ACHN (cell line): ENCODE results near the gene FKBP10.
"Not testable (repeated sequence)": the region's sequence is repeated elsewhere in the genome, so short reads cannot be mapped to it uniquely, and the experiment has no call there.

Experiments used
- DNase-seq: peaks from one replicate; pipeline ENCODE4 v3.0.0-alpha.2; 2015
- in situ Hi-C: cut with HindIII; loops from 2 replicates; pipeline ENCODE4 v1.10.0; 2017; ENCODE audit warnings: low sequenced_read_pairs, low pct_ligation_motif_present, low pct_unique_long_range_greater_than_20kb

FKBP10 gene, protein sequence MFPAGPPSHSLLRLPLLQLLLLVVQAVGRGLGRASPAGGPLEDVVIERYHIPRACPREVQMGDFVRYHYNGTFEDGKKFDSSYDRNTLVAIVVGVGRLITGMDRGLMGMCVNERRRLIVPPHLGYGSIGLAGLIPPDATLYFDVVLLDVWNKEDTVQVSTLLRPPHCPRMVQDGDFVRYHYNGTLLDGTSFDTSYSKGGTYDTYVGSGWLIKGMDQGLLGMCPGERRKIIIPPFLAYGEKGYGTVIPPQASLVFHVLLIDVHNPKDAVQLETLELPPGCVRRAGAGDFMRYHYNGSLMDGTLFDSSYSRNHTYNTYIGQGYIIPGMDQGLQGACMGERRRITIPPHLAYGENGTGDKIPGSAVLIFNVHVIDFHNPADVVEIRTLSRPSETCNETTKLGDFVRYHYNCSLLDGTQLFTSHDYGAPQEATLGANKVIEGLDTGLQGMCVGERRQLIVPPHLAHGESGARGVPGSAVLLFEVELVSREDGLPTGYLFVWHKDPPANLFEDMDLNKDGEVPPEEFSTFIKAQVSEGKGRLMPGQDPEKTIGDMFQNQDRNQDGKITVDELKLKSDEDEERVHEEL

DNA sequence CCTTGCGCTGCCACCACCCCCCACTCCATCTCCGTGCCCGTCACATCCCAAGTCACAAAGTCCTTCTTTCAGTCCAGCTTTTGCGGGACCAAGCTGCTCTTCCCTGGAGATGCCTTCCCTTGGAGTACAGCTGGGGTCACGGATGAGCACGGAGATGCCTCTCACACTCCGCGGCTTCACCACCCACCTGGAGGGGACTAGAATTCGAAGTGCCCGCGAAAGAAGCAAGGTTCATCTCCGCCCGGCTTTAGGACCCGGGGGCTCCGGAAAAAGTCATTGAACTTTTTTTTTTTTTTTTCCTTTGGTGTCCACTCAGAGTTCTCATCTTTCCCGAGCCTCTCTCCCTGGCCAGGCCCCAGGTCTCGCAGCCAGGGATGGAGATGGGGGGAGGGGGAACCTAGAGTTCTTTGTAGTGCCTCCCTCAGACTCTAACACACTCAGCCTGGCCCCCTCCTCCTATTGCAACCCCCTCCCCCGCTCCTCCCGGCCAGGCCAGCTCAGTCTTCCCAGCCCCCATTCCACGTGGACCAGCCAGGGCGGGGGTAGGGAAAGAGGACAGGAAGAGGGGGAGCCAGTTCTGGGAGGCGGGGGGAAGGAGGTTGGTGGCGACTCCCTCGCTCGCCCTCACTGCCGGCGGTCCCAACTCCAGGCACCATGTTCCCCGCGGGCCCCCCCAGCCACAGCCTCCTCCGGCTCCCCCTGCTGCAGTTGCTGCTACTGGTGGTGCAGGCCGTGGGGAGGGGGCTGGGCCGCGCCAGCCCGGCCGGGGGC lies at the start of gene FKBP10:
FKBP10 (plus strand) TSS at position 624 of the 771 bp plus-strand sequence; CDS start at position 655, 31 bp downstream.
- in situ Hi-C loops: no loop called here
- DNase-seq: peak; percentile 89

DNA sequence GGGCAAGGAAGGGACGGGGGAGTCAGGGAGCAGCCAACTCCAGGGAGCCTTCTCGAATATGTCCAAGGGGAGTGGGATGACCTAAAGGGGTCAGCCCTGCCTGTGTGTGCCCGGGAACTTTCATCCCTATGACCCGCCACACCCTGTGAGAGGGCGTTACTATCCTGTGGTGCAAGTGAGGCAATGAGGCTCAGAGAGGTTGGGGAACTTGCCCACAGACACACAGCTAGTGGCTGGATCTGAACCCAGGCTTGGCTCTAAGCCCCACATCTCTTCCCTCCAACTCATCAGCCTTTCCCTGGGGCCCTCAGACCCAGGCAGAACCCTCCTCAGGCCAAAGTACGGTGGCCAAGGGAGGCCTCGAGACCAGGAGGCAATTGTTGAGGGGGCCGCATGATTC lies 49.5 kb upstream of the FKBP10 start:
- DNase-seq: no peak
- in situ Hi-C loops: no loop called here

- in situ Hi-C loops: no loop called here
- no peak for DNase-seq
Observed at GRCh38 chr17:41766135-41766534, 46.7 kb upstream of the FKBP10 start.

DNA sequence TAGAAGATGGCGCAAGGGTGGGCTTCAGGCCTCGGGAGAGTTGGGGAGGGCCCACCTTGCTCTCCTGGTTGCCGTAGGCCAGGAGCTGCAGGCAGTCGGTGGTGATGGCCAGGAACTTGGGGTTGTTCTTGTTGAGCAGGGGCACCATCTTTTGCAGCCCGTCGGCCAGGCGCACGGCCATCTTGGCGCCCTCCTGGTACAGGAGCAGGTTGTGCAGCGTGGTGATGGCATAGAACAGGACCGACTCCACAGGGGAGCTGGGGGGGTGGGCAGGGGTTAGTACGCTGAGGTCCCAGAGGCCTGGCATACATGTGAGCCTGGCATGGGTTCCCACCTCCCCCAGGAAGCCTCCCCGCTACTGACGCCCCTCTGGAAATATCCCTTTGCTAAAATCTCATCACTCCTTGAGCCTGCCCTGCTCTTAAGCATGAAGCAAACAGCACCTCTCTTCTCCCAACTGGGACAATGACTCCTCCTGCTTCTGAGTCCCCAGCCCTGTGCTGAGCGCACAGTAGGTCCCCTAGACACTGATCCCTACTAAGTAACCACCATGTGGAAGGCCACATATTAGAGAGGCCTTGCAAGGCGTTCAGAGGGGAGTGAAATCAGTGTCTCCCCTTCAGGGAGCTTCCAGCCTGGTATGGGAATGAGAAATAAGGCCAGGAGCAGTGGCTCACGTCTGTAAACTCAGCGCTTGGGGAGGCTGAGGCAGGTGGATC lies 45.3 kb upstream of the FKBP10 start:
- in situ Hi-C loops: no loop called here
- no peak for DNase-seq

- in situ Hi-C loops: no loop called here
- DNase-seq: no peak
Observed at GRCh38 chr17:41768682-41769288, 44.0 kb upstream of the FKBP10 start.

DNA sequence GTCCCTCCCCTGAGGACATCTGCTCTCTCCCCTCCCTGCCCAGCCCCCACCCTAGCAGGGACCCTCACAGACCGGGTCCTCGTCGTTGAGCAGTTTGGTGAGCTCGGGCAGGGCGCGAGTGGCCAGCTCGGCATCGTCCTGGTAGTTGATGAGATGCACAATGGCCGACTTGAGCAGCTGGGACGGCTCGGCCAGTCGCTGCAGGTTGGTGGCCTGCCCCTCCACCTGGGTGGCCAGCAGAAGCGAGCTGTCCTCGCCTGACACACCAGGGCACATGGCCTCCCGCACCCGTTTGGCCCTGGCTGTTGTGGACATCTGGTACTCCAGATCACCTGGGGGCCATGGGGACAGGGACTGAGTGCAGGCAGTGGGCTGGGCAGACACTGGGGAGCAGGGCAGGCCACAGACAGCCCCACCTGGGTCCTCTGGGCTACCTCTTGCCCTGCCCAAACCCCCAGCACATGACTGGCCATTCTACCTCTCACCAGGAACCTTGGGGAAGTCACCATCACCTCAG lies 43.4 kb upstream of the FKBP10 start:
- in situ Hi-C loops: no loop called here
- no peak for DNase-seq

- in situ Hi-C loops: no loop called here
- DNase-seq: no peak
Observed at GRCh38 chr17:41769985-41770384, 42.8 kb upstream of the FKBP10 start.

DNA sequence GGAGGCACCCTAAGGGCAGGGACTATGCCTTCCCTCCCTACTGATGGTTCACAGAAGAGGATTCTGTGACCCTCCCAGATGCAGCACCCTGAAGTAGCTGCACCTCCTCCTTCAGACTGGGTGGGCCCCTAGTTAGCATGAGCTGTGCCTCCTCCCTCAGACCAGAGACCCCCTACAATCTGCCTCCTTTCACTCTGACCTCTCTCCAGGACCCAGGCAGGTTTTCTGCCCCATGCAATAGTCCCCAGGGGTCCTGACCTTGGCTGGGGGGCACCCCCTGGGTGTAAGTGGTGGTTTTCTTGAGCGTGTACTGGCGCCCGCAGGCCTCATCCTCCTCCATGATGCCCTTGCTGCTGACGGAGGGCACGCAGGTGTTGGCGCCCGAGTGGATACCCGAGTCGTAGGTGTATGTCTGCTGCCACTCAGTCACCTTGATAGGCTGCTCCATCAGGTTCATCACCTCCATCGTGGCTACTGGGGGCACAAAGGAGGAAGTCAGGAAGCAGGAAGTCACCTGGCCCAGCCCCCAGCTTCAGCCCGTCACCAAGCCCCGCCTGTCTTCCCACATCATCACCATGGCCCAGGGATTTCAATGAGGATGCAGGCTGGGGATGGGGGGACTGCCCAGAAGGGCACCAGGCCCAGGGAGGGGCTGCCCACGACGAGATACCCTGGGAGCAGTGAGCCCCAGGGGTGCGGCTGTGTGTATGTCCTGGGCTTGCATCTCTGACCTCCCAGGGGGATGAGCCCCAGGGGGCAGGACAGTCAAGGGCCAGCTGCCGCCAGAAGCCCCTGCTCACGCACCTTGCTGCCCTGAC lies 41.2 kb upstream of the FKBP10 start:
- in situ Hi-C loops: no loop called here

GRCh38 chr17:41772218-41772585 lies 40.6 kb upstream of the FKBP10 start:
- in situ Hi-C loops: no loop called here
- no peak for DNase-seq

More for the DNA sequence above, 41.2 kb upstream of the FKBP10 start:
- no peak for DNase-seq

DNA sequence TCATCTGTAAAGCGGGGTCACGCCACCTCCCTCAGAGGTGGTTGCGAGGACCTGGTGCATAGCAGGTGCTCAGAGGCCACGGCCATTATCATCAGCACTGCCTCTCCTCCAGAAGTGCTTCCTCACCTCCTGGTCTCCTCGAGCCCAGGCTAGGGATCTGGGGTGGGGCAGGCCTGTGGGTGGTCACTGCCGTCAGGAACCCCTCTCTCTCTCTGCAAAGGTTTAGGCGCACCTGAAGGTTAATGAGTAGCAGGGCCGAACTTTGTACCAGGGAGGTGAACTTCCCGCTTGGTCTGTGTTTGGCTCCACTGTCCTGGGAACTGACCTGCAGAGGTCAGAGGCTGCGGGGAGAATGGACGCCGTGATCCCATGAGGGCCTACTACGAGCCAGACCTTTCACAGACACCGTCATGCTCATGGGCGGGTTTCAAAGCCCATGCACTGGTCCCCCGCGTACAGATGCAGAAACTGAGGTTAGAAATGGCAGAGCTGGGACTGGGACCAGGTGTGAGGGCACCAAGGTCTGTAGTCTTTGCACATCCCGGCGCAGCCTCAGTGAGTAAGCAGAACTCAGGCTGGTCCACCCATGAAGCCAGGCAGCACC lies 40.1 kb upstream of the FKBP10 start:
- in situ Hi-C loops: no loop called here
- DNase-seq: no peak

GRCh38 chr17:41773190-41773588 lies 39.6 kb upstream of the FKBP10 start:
- in situ Hi-C loops: no loop called here
- DNase-seq: peak; percentile 87

DNA sequence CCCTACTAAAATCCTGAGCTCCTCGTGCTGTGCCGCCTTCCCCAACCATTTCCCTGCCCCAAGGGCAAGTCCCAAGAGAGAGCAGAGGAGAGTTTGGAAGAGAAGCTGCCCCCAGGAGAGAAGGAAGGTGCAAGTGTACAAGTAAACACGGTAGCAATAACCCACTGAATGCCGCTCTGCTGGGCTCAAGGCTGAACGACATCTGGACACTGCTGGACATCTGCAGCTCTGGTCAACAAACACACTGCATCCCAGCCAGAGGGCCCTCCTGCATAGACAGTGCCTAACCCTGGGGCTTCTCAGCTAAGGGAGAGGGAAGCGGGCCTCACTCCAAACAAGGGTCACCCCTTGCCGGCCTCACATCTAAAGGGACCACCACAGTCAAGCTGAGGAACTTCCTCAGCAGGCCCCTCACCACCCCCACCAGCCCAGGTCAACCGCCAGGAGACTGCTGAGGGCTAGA lies 39.0 kb upstream of the FKBP10 start:
- in situ Hi-C loops: no loop called here
- DNase-seq: no peak

GRCh38 chr17:41775394-41776226 lies 37.2 kb upstream of the FKBP10 start:
- no peak for DNase-seq
- in situ Hi-C loops: no loop called here

DNA sequence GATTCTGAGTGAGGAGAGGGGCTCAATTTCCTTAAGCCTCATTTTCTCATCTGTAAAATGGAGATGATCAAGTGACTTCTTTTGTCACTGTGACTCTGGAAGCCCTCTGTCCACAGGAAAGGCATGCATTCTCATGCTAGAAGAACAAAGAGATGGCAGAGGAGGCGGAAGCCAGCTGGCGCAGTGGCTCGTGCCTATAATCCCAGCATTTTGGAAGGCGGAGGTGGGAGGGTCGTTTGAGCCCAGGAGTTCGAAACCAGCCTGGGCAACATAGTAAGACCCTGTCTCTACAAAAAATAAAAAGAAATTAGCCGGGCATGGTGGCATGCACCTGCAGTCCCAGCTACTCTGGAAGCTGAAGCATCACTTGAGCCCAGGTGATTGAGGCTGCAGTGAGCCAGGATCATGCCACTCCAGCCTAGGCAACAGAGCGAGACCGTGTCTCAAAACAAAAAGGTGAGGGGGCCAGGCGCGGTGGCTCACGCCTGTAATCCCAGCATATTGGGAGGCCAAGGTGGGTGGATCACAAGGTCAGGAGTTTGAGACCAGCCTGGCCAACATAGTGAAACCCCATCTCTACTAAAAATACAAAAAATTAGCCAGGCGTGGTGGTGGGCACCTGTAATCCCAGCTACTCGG lies 36.4 kb upstream of the FKBP10 start:
- DNase-seq, in situ Hi-C loops: not testable (repeated sequence)

GRCh38 chr17:41777157-41777573 lies 35.6 kb upstream of the FKBP10 start:
- peak; percentile 94 for DNase-seq
- in situ Hi-C loops: no loop called here
